C1 segment of cervical spinal cord (tissue), 14 donors: ENCODE data around the gene CFAP97D2.
"Not testable (repeated sequence)": the region's sequence is repeated elsewhere in the genome, so short reads cannot be mapped to it uniquely, and the experiment has no call there.

Experiments used
- DNase-seq, 14 donors: peaks; one replicate each; lab custom pipeline; 2025; lab: John Stamatoyannopoulos, UW

Gene CFAP97D2

GRCh38 chr13:114179087-114179658 lies at the start of gene CFAP97D2:
CFAP97D2 (plus strand) TSS chr13:114179257; CDS start chr13:114179331, 74 bp downstream.
- no peak for DNase-seq

GRCh38 chr13:114129649-114130062 lies 49.4 kb upstream of the CFAP97D2 start:
- no peak for DNase-seq

- DNase-seq = no peak
Observed at GRCh38 chr13:114130131-114130836, 48.8 kb upstream of the CFAP97D2 start.

- DNase-seq = peak in 8 of 14 donors; percentile 41 to 76 (median 60)
Observed at GRCh38 chr13:114130837-114131582, 48.0 kb upstream of the CFAP97D2 start.

GRCh38 chr13:114131583-114132418 lies 47.3 kb upstream of the CFAP97D2 start:
- DNase-seq = peak in 2 of 14 donors; percentile 48 to 49

GRCh38 chr13:114132419-114133121 lies 46.5 kb upstream of the CFAP97D2 start, which contains the start of gene RASA3:
RASA3 (minus strand) TSS chr13:114132623; CDS start chr13:114132489, 134 bp downstream.
- DNase-seq = peak in 11 of 14 donors; percentile 25 to 85 (median 53)

- DNase-seq = not testable (repeated sequence)
Observed at GRCh38 chr13:114133126-114133525, 45.9 kb upstream of the CFAP97D2 start.

GRCh38 chr13:114133552-114133951 lies 45.5 kb upstream of the CFAP97D2 start:
- DNase-seq = not testable (repeated sequence)

GRCh38 chr13:114134111-114134943 lies 44.7 kb upstream of the CFAP97D2 start:
- peak in 2 of 14 donors; percentile 16 to 46 for DNase-seq

GRCh38 chr13:114134944-114135610 lies 44.0 kb upstream of the CFAP97D2 start:
- peak in 1 of 14 donors; percentile 46 for DNase-seq

GRCh38 chr13:114135731-114136171 lies 43.3 kb upstream of the CFAP97D2 start:
- no peak for DNase-seq

- no peak for DNase-seq
Observed at GRCh38 chr13:114136576-114136975, 42.5 kb upstream of the CFAP97D2 start.

- no peak for DNase-seq
Observed at GRCh38 chr13:114140131-114140905, 38.7 kb upstream of the CFAP97D2 start.

GRCh38 chr13:114140906-114141250 lies 38.2 kb upstream of the CFAP97D2 start:
- no peak for DNase-seq

GRCh38 chr13:114141261-114141996 lies 37.6 kb upstream of the CFAP97D2 start:
- DNase-seq = no peak

- DNase-seq = no peak
Observed at GRCh38 chr13:114142137-114142550, 36.9 kb upstream of the CFAP97D2 start.

- DNase-seq = no peak
Observed at GRCh38 chr13:114142640-114143490, 36.2 kb upstream of the CFAP97D2 start.
